ENCODE measurements around the gene COPS8.

DNA sequence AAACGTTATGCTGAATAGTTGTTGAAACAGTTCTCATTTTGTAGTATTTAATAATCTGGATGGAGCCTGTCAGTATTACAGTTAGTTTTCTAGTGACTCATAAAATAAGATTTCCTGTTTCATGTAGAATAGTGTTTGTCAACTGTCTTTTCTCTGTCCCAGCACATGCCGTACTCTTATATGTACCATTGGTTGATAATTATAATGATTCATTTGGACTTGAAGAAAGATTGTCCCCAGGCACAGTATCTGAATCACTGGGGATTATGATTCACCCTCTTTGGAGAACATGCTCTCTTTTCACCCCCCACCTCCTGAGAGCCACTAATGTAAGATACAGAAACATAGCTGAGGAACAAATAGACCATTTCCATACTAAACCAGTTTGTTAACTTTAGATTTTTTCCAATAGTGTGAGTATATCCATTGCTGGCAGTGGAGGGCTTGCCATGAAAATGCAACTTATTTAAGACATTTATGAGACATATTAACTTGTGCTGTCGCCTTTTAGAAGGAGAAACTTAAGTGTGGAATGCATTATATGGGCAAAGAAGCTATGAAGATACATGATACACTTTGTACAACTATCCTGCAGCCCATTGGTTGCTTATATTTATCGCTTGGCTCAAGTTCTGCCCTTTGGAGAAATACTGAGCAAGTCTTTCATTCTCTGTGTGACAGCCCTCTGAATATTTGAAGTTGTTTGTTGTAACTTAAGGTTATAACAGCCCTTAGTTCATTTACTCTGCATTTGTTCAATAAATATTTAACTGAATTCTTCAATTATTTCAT lies 12.4 kb downstream of the COPS8 start:
- TF ChIP-seq POLR2A (IDR thresholded peaks at IDR 0.05; ENCODE audit: low read length) (no peak), GATA1 (IDR thresholded peaks at IDR 0.05; ENCODE audit: low read depth, low read length) (no peak)
